ENCODE measurements around the gene COL5A1.

Gene COL5A1

GRCh38 chr9:134607971-134608370, 33.6 kb upstream of the COL5A1 start:
- DNase-seq, result no peak

- DNase-seq, result no peak
These were observed 30.6 kb upstream of the COL5A1 start for GRCh38 chr9:134611046-134611445.

- no peak for DNase-seq
These were observed 29.3 kb upstream of the COL5A1 start for GRCh38 chr9:134612309-134612708.

- no peak for DNase-seq
These were observed 28.9 kb upstream of the COL5A1 start for GRCh38 chr9:134612715-134613114.

- no peak for DNase-seq
These were observed 27.3 kb upstream of the COL5A1 start for GRCh38 chr9:134614256-134614655.

GRCh38 chr9:134616341-134616740, 25.3 kb upstream of the COL5A1 start:
- no peak for DNase-seq

- DNase-seq, result no peak
These were observed 24.4 kb upstream of the COL5A1 start for GRCh38 chr9:134617246-134617645.

- no peak for DNase-seq
These were observed 23.8 kb upstream of the COL5A1 start for GRCh38 chr9:134617836-134618162.

GRCh38 chr9:134618163-134618832, 23.3 kb upstream of the COL5A1 start:
- DNase-seq, result no peak

GRCh38 chr9:134618833-134619447, 22.7 kb upstream of the COL5A1 start:
- DNase-seq, result no peak

- DNase-seq, result no peak
These were observed 22.1 kb upstream of the COL5A1 start for GRCh38 chr9:134619448-134619982.

GRCh38 chr9:134619983-134620661, 21.5 kb upstream of the COL5A1 start:
- DNase-seq, result no peak

GRCh38 chr9:134620751-134621557, 20.6 kb upstream of the COL5A1 start:
- no peak for DNase-seq

- DNase-seq, result no peak
These were observed 20.0 kb upstream of the COL5A1 start for GRCh38 chr9:134621558-134622110.

- no peak for DNase-seq
These were observed 18.7 kb upstream of the COL5A1 start for GRCh38 chr9:134622896-134623257.

GRCh38 chr9:134623258-134624066, 18.1 kb upstream of the COL5A1 start:
- no peak for DNase-seq

- no peak for DNase-seq
These were observed 17.4 kb upstream of the COL5A1 start for GRCh38 chr9:134624137-134624591.

GRCh38 chr9:134624621-134625181, 16.9 kb upstream of the COL5A1 start:
- no peak for DNase-seq

GRCh38 chr9:134625361-134626068, 16.1 kb upstream of the COL5A1 start:
- DNase-seq, result no peak

GRCh38 chr9:134626069-134626423, 15.6 kb upstream of the COL5A1 start:
- no peak for DNase-seq

Data from COR-L47 (cell line).